Suppressor macrophage treated with lipopolysaccharide for 1 hour (primary cell): ENCODE data around the gene CACNA2D1.
"Not testable (repeated sequence)": the region's sequence is repeated elsewhere in the genome, so short reads cannot be mapped to it uniquely, and the experiment has no call there.

Experiments
- DNase-seq, 3 donors: peaks; one replicate each; pipeline ENCODE4 v3.0.0-alpha.2; 2020 to 2022

The CACNA2D1 gene

GRCh38 chr7:82389876-82390275, 53.7 kb downstream of the CACNA2D1 start:
- DNase-seq = no peak

GRCh38 chr7:82388138-82388537, 55.4 kb downstream of the CACNA2D1 start:
- DNase-seq = no peak

- DNase-seq = not testable (repeated sequence)
Observed at GRCh38 chr7:82386571-82386970, 57.0 kb downstream of the CACNA2D1 start.

GRCh38 chr7:82384779-82385178, 58.8 kb downstream of the CACNA2D1 start:
- no peak for DNase-seq

- DNase-seq = no peak
Observed at GRCh38 chr7:82384051-82384464, 59.5 kb downstream of the CACNA2D1 start.

- DNase-seq = no peak
Observed at GRCh38 chr7:82382276-82382675, 61.3 kb downstream of the CACNA2D1 start.

GRCh38 chr7:82376739-82377138, 66.8 kb downstream of the CACNA2D1 start:
- DNase-seq = no peak

- no peak for DNase-seq
Observed at GRCh38 chr7:82375713-82376112, 67.9 kb downstream of the CACNA2D1 start.

- DNase-seq = no peak
Observed at GRCh38 chr7:82375129-82375528, 68.4 kb downstream of the CACNA2D1 start.

GRCh38 chr7:82373926-82374635, 69.5 kb downstream of the CACNA2D1 start:
- no peak for DNase-seq

GRCh38 chr7:82364671-82365070, 78.9 kb downstream of the CACNA2D1 start:
- DNase-seq = no peak

- no peak for DNase-seq
Observed at GRCh38 chr7:82364048-82364447, 79.5 kb downstream of the CACNA2D1 start.

- no peak for DNase-seq
Observed at GRCh38 chr7:82362129-82362706, 81.4 kb downstream of the CACNA2D1 start.

- no peak for DNase-seq
Observed at GRCh38 chr7:82360591-82361368, 82.8 kb downstream of the CACNA2D1 start.

GRCh38 chr7:82359426-82359825, 84.2 kb downstream of the CACNA2D1 start:
- DNase-seq = no peak

GRCh38 chr7:82358923-82359322, 84.7 kb downstream of the CACNA2D1 start:
- no peak for DNase-seq

- no peak for DNase-seq
Observed at GRCh38 chr7:82358009-82358578, 85.5 kb downstream of the CACNA2D1 start.

- DNase-seq = no peak
Observed at GRCh38 chr7:82348251-82348650, 95.3 kb downstream of the CACNA2D1 start.

- no peak for DNase-seq
Observed at GRCh38 chr7:82347808-82348207, 95.8 kb downstream of the CACNA2D1 start.

GRCh38 chr7:82345886-82346285, 97.7 kb downstream of the CACNA2D1 start:
- peak in 1 of 3 donors; percentile 5 for DNase-seq

GRCh38 chr7:82343716-82344115, 99.9 kb downstream of the CACNA2D1 start:
- DNase-seq = no peak

- no peak for DNase-seq
Observed at GRCh38 chr7:82339958-82340357, 103.6 kb downstream of the CACNA2D1 start.

- no peak for DNase-seq
Observed at GRCh38 chr7:82335927-82336326, 107.7 kb downstream of the CACNA2D1 start.

- DNase-seq = no peak
Observed at GRCh38 chr7:82335001-82335400, 108.6 kb downstream of the CACNA2D1 start.
